Transverse colon (tissue), 3 donors: ENCODE results near the gene ARF3.

Source experiments
- EP300 ChIP-seq: sonication (generic); formaldehyde crosslinking; IDR thresholded peaks from one replicate; pipeline ENCODE4 v1.6.1; 2017; ENCODE audit warnings: antibody characterized with exemption, low read depth
- POLR2A ChIP-seq: fragments of 450-650 bp; IDR thresholded peaks from one replicate; pipeline ENCODE4 v1.6.1; 2016; ENCODE audit warnings: antibody characterized with exemption, mild to moderate bottlenecking, moderate library complexity
- TF ChIP-seq, protein P1 (sequence below), 5 experiments: fragments of 200-600 bp in 3 of 5; fragments of 450-650 bp in 2 of 5; sonication (generic) in 3 of 5; IDR thresholded peaks; 1 replicate in 2 of 5; 2 replicates in 3 of 5; pipeline ENCODE4 v1.5.1; 2016 to 2017; ENCODE audit warnings: antibody characterized with exemption in 5 of 5, inconsistent platforms in 3 of 5, mild to moderate bottlenecking in 2 of 5, moderate library complexity in 1 of 5

DNA sequence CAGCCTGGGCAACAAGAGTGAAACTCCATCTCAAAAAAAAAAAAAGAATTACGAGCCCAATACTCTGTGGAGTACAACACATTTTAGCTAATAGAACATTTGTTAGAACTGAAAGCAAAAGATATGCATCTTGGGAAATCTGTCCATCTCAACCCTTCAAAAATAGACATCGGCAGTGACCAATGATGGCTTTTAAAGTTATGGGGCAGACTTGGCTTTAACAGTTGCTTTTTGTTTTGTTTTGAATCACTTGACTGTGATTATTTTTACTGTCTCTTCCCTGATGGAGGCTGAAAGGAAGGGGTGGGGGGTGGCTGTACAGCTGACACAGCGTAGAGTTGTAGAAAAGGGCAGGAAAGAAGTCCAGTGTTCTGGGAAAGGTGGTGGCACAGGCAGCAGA, 34.2 kb downstream of the ARF3 start:
- TF ChIP-seq, protein P1, sequence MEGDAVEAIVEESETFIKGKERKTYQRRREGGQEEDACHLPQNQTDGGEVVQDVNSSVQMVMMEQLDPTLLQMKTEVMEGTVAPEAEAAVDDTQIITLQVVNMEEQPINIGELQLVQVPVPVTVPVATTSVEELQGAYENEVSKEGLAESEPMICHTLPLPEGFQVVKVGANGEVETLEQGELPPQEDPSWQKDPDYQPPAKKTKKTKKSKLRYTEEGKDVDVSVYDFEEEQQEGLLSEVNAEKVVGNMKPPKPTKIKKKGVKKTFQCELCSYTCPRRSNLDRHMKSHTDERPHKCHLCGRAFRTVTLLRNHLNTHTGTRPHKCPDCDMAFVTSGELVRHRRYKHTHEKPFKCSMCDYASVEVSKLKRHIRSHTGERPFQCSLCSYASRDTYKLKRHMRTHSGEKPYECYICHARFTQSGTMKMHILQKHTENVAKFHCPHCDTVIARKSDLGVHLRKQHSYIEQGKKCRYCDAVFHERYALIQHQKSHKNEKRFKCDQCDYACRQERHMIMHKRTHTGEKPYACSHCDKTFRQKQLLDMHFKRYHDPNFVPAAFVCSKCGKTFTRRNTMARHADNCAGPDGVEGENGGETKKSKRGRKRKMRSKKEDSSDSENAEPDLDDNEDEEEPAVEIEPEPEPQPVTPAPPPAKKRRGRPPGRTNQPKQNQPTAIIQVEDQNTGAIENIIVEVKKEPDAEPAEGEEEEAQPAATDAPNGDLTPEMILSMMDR (IDR thresholded peaks at IDR 0.05), result no peak
- TF ChIP-seq POLR2A (no peak), EP300 (no peak)
